MCF 10A (cell line): ENCODE data around the gene FAM83E. TPM values are rescaled to one million over a fixed set of nuclear protein-coding genes. Genes with fewer than 3 reads are reported as not detected.
"Not testable (repeated sequence)": the region's sequence is repeated elsewhere in the genome, so short reads cannot be mapped to it uniquely, and the experiment has no call there.

Experiments
- BruUV-seq: library from RNA; stranded (reverse); fragments of 400-500 nt; replicated peaks from 2 replicates; lab custom pipeline; 2021; lab: Mats Ljungman, UMichigan
- CTCF ChIA-PET: fragments of 300-600 bp; sonication (Branson Sonifier 250); formaldehyde crosslinking; extraction: SDS; loops from one replicate; lab custom pipeline; 2021; ENCODE audit warnings: antibody characterized with exemption, inconsistent platforms; lab: Yijun Ruan, JAX
- POLR2A ChIA-PET: fragments of 300-600, 350-650 bp; sonication (Branson Sonifier 250); formaldehyde crosslinking; extraction: SDS; loops from one replicate; lab custom pipeline; 2020; ENCODE audit warnings: antibody characterized with exemption, inconsistent platforms; lab: Yijun Ruan, JAX
- DNase-seq: peaks from one replicate; pipeline ENCODE4 v3.0.0-alpha.2; 2018; ENCODE audit not compliant: unreplicated experiment
- H3K27ac Mint-ChIP-seq: one replicate; pipeline ENCODE4 v1.8.0; 2022; ENCODE audit warnings: mild to moderate bottlenecking, low read depth, mixed read lengths; ENCODE audit not compliant: unreplicated experiment
- H3K27me3 Mint-ChIP-seq: one replicate; pipeline ENCODE4 v1.8.0; 2022; ENCODE audit warnings: mixed read lengths; ENCODE audit not compliant: insufficient read depth, unreplicated experiment
- H3K36me3 Mint-ChIP-seq: one replicate; pipeline ENCODE4 v1.8.0; 2022; ENCODE audit warnings: mild to moderate bottlenecking, moderate library complexity, mixed read lengths; ENCODE audit not compliant: insufficient read depth, unreplicated experiment
- H3K4me1 Mint-ChIP-seq: one replicate; pipeline ENCODE4 v1.8.0; 2022; ENCODE audit warnings: mixed read lengths; ENCODE audit not compliant: insufficient read depth, unreplicated experiment
- H3K4me3 Mint-ChIP-seq: one replicate; pipeline ENCODE4 v1.8.0; 2022; ENCODE audit warnings: mild to moderate bottlenecking, moderate library complexity, mixed read lengths; ENCODE audit not compliant: unreplicated experiment
- H3K9me3 Mint-ChIP-seq: one replicate; pipeline ENCODE4 v1.8.0; 2022; ENCODE audit warnings: mixed read lengths; ENCODE audit not compliant: unreplicated experiment
- CTCF ChIP-seq: fragments of 200-600 bp; IDR thresholded peaks from one replicate; pipeline ENCODE4 v1.8.0; 2022; ENCODE audit warnings: antibody characterized with exemption, mild to moderate bottlenecking; ENCODE audit not compliant: unreplicated experiment
- intact Hi-C: fragments of 100-400 bp; cut with micrococcal nuclease; formaldehyde crosslinking; loops from 2 replicates; pipeline ENCODE4 v1.14.1; 2022
- total RNA-seq: library from RNA; stranded (reverse); gene quantifications from 2 replicates; pipeline ENCODE4 v1.2.3, GENCODE V29; 2022

FAM83E gene
- total RNA-seq, 1 experiment from 2014 or later: 0.89 TPM

GRCh38 chr19:48582168-48582567, 32.7 kb downstream of the FAM83E start:
- H3K27me3 Mint-ChIP-seq: no peaks in the 10 kb centered on the region
- no peak overlapping the region for H3K27ac Mint-ChIP-seq
- BruUV-seq: no TSS peak
- no peak overlapping the region for H3K4me3 Mint-ChIP-seq
- POLR2A ChIA-PET: no interaction called here
- no peak for TF ChIP-seq CTCF
- H3K4me1 Mint-ChIP-seq: peaks cover 7% of the 10 kb centered on the region
- CTCF ChIA-PET: interaction anchor here (2.1 kb wide), 1 partner anchor 92 kb away, joined by 13 read pairs; no protein-coding TSS in a partner anchor
- no peak for DNase-seq
- H3K36me3 Mint-ChIP-seq: no peaks in the 10 kb centered on the region
- intact Hi-C loops: loop anchor here (10.0 kb wide), 1 partner anchor 317 kb away; no protein-coding TSS in a partner anchor
- H3K9me3 Mint-ChIP-seq: no peaks in the 10 kb centered on the region

DNA sequence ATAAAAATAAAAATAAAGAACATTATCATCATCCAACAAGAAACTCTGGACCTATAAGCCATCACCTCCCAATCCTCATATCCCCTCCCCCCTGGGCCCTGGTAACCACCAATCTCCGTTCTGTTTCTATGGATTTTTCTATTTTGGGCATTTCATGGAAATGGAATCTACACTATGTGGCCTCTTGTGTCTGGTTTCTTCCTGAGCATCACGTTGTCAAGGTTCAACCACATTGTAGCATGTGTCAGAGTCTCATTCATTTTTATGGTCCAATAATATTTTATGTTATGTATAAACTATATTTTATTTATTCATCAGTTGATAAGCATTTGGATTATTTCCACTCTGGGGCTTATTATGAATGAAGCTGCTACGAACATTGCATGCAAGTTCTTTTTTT, 36.0 kb downstream of the FAM83E start:
- Mint-ChIP-seq H3K4me1 (peaks cover 6% of the 10 kb centered on the region), H3K27me3 (no peaks in the 10 kb centered on the region), H3K27ac (no peak overlapping the region), H3K9me3 (no peaks in the 10 kb centered on the region), H3K36me3 (no peaks in the 10 kb centered on the region), H3K4me3 (no peak overlapping the region)
- DNase-seq: no peak
- intact Hi-C loops: no loop called here
- no peak for TF ChIP-seq CTCF
- BruUV-seq: no TSS peak
- POLR2A ChIA-PET: no interaction called here
- CTCF ChIA-PET: interaction anchor here (0.6 to 1.3 kb wide), 4 partner anchors 73 to 1163 kb away, joined by 3 to 5 read pairs (median 3); no protein-coding TSS in a partner anchor

- H3K4me1 Mint-ChIP-seq, DNase-seq, BruUV-seq, H3K36me3 Mint-ChIP-seq, H3K9me3 Mint-ChIP-seq, H3K27ac Mint-ChIP-seq, intact Hi-C loops, H3K27me3 Mint-ChIP-seq, H3K4me3 Mint-ChIP-seq: not testable (repeated sequence)
- CTCF ChIA-PET: interaction anchor here (0.7 to 1.3 kb wide), 3 partner anchors 37 to 532 kb away, joined by 3 to 5 read pairs (median 3); no protein-coding TSS in a partner anchor
- POLR2A ChIA-PET: interaction anchor here (1.4 kb wide), 1 partner anchor 10 kb away, joined by 3 read pairs; no protein-coding TSS in a partner anchor
These were observed 37.0 kb downstream of the FAM83E start for GRCh38 chr19:48577908-48578307.

DNA sequence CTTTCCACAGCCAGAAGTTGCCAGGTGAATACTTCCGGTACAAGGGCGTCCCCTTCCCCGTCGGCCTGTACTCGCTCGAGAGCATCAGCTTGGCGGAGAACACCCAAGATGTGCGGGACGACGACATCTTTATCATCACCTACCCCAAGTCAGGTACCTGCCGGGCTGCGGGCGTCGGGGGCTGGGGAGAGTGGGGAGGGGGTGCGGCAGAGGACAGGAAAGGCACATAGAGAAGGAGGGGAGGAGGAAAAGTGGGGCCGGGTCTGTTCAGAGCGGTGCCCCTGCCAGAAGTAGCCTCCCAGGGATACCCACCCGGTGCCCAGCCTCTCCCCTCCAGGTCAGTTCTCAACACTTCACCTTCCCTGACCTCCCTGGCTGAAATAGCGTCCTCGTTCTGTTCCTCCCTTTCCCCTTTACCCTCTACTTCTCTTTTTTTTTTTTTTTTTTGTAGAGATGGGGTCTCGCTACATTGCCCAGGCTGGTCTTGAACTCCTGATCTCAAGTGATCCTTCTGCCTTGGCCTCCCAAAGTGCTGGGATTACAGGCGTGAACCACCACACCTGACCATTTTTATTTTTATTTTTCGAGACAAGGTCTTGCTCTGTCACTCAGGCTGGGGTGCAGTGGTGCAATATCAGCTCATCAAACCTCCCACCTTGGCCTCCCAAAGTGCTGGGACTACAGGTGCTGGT, 38.8 kb downstream of the FAM83E start:
- Mint-ChIP-seq H3K36me3 (no peaks in the 10 kb centered on the region), H3K9me3 (no peaks in the 10 kb centered on the region), H3K4me3 (no peak overlapping the region), H3K4me1 (peaks cover 6% of the 10 kb centered on the region), H3K27me3 (no peaks in the 10 kb centered on the region), H3K27ac (no peak overlapping the region)
- no TSS peak for BruUV-seq
- intact Hi-C loops: no loop called here
- no peak for DNase-seq
- TF ChIP-seq CTCF: no peak
- CTCF ChIA-PET: interaction anchor here (1.1 kb wide), 1 partner anchor 18 kb away, joined by 4 read pairs; no protein-coding TSS in a partner anchor
- POLR2A ChIA-PET: no interaction called here
